NK-92 (cell line): ENCODE results near the gene SLC41A2.
"Not testable (repeated sequence)": the region's sequence is repeated elsewhere in the genome, so short reads cannot be mapped to it uniquely, and the experiment has no call there.

ENCODE experiments used
- DNase-seq: peaks from one replicate; lab custom pipeline; 2025; ENCODE audit not compliant: unreplicated experiment; lab: John Stamatoyannopoulos, UW

SLC41A2 gene

GRCh38 chr12:104964167-104964855 lies 6.2 kb upstream of the SLC41A2 start:
- DNase-seq: no peak

GRCh38 chr12:104963757-104964156 lies 5.7 kb upstream of the SLC41A2 start:
- no peak for DNase-seq

GRCh38 chr12:104960464-104960863 lies 2.4 kb upstream of the SLC41A2 start:
- no peak for DNase-seq

DNA sequence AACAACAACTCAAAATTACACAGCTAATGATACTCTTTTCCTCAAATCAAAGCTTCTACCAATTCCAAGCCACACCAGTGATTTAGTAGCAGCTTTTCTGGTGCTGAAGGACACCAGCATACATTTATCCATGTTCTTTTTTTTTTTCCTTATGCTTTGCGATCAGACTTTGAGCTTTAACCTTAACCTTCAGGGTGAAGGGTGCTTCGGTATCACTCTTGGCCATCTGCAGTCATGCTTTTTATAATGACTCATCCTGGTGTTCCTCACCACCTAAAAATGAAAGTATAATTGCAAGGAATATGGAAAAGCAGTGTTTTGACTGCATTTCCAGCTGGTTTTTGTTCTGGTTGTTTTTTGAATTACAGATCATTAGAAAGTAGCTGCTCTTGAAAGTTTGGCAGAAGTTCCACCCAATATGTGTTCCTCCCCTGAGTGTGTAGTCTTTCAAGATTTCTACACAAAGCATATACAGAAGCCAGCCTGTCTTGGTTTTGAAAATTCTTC lies 1.3 kb upstream of the SLC41A2 start:
- no peak for DNase-seq

- no peak for DNase-seq
These were observed 780 bp upstream of the SLC41A2 start for GRCh38 chr12:104958805-104959334.

GRCh38 chr12:104957719-104958000 lies 430 bp downstream of the SLC41A2 start:
- no peak for DNase-seq

- DNase-seq: no peak
These were observed 996 bp downstream of the SLC41A2 start for GRCh38 chr12:104956870-104957718.

GRCh38 chr12:104955703-104956102 lies 2.4 kb downstream of the SLC41A2 start:
- no peak for DNase-seq

- DNase-seq: no peak
These were observed 4.8 kb downstream of the SLC41A2 start for GRCh38 chr12:104953323-104953722.

- DNase-seq: no peak
These were observed 5.3 kb downstream of the SLC41A2 start for GRCh38 chr12:104952816-104953215.

- DNase-seq: no peak
These were observed 6.2 kb downstream of the SLC41A2 start for GRCh38 chr12:104951759-104952509.

DNA sequence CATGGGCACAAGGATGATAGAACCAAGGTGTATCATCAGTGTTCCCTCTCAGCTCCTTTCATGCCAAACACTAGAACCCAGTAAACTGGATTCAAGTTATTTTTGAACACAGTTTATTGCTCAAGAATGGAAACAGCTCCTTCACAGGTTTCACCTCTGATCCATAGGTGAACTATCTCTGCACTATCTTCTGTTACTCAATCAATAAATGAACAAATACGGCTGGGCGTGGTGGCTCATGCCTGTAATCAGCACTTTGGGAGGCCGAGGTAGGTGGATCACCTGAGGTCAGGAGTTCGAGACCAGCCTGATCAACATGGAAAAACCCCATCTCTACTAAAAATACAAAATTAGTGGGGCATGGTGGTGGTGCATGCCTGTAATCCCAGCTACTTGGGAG lies 9.4 kb downstream of the SLC41A2 start:
- DNase-seq: not testable (repeated sequence)

GRCh38 chr12:104944252-104944651 lies 13.8 kb downstream of the SLC41A2 start:
- no peak for DNase-seq

GRCh38 chr12:104943401-104943800 lies 14.7 kb downstream of the SLC41A2 start:
- not testable (repeated sequence) for DNase-seq

DNA sequence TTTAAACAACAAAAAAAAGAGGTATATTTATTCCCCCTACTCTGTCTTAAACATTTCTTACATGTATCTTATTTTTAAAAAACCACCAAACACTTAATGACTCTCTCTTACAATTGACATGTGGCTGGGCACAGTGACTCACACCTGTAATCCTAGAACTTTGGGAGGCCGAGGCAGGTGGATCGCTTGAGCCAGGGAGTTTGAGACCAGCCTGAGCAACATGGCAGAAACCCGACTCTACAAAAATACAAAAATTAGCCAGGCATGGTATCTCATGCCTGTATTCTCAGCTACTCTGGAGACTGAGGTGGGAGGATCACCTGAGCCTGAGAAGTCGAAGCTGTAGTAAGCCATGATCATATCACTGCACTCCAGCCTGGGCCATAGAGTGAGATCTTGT lies 16.0 kb downstream of the SLC41A2 start:
- DNase-seq: no peak

GRCh38 chr12:104941454-104941853 lies 16.6 kb downstream of the SLC41A2 start:
- DNase-seq: no peak

GRCh38 chr12:104939089-104939488 lies 19.0 kb downstream of the SLC41A2 start:
- DNase-seq: no peak

DNA sequence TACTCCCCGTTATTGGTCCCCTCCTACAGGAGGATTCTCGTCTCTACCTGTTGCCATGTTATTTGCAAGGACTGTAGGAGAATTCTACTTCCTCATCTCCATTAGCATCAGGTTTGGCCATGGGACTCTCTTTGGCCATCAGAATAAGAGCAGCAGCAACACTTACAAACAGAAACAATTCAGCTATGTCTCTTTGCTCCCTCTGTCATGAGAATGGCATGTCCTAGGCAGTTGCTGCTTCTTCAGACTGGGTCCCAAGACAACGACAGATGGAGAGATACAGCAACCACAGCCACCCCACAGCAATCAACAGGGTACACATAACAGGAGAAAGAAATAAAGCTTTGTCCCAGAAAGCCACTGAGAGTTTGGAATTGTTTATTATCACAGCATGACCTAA lies 19.7 kb downstream of the SLC41A2 start:
- DNase-seq: no peak

GRCh38 chr12:104935886-104936285 lies 22.2 kb downstream of the SLC41A2 start:
- no peak for DNase-seq

DNA sequence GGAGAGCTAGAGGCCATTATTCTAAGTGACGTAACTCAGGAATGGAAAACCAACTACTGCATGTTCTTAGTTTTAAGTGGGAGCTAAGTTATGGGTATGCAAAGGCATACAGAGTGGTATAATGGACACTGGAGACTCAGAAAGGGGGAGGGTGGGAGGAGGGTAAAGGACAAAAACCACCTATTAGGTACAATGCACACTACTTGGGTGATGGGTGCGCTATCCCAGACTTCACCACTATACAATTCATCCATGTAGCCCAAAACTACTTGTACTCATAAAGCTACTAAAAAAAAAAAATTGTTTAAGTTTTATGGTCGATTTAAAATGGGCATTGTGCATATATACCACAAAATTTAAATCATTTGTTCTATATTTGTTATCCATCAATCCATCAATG lies 24.3 kb downstream of the SLC41A2 start:
- no peak for DNase-seq

DNA sequence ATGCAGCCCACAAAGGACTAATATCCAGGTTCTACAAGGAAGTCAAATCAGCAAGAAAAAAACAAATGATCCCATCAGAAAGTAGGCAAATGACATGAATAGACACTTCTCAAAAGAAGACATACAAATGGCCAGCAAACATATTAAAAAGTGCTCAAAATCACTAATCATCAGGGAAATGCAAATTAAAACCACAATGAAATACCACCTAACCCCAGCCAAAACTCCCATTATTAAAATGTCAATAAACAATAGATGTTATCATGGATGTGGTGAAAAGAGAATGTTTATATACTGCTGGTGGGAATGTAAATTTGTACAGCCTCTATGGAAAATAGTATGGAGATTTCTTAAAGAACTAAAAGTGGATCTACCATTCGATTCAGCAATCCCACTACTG lies 25.0 kb downstream of the SLC41A2 start:
- no peak for DNase-seq
